Activated CD4-positive, CD25-positive, alpha-beta regulatory T cell treated with anti-CD3 and anti-CD28 coated beads, Interleukin-2, amount 50 U/mL, for 24 hours (primary cell): ENCODE data around the gene DAB2IP.

Experiments
- ATAC-seq, 2 donors: fragments of 150-1000 bp; cut with Tn5 transposase; one replicate each; pipeline ENCODE4 v1.10.0; 2021; ENCODE audit warnings: mild to moderate bottlenecking in 1 of 2, moderate library complexity in 1 of 2

DAB2IP gene

GRCh38 chr9:121821326-121821725 lies 169.9 kb downstream of the DAB2IP start:
- ATAC-seq = no peak

- peak in 1 of 2 donors; percentile 9 for ATAC-seq
These were observed 171.0 kb downstream of the DAB2IP start for GRCh38 chr9:121822093-121823085.

GRCh38 chr9:121823451-121824169 lies 172.2 kb downstream of the DAB2IP start:
- no peak for ATAC-seq

- no peak for ATAC-seq
These were observed 173.2 kb downstream of the DAB2IP start for GRCh38 chr9:121824651-121825030.

- ATAC-seq = no peak
These were observed 173.7 kb downstream of the DAB2IP start for GRCh38 chr9:121825031-121825691.

- ATAC-seq = no peak
These were observed 175.3 kb downstream of the DAB2IP start for GRCh38 chr9:121826711-121827110.

GRCh38 chr9:121827251-121827967 lies 176.0 kb downstream of the DAB2IP start:
- ATAC-seq = peak in 1 of 2 donors; percentile 24

GRCh38 chr9:121830441-121831140 lies 179.2 kb downstream of the DAB2IP start:
- no peak for ATAC-seq

- ATAC-seq = no peak
These were observed 180.4 kb downstream of the DAB2IP start for GRCh38 chr9:121831869-121832268.

GRCh38 chr9:121833061-121833460 lies 181.6 kb downstream of the DAB2IP start:
- ATAC-seq = no peak
